ENCODE results near the gene TAAR9.
A peak's percentile ranks its signal among the peaks of the same experiment; 100 is the strongest.

Gene TAAR9

GRCh38 chr6:132537977-132538376 is at the start of gene TAAR9:
TSS of gene TAAR9 (plus strand) at chr6:132538277. CDS start at chr6:132538290, 13 bp downstream.
- FAIRE-seq, result no peak

- no peak for FAIRE-seq
Measured at GRCh38 chr6:132489376-132489775, 48.7 kb upstream of the TAAR9 start.

- no peak for FAIRE-seq
Measured at GRCh38 chr6:132490024-132490423, 48.1 kb upstream of the TAAR9 start.

- no peak for FAIRE-seq
Measured at GRCh38 chr6:132490478-132491204, 47.4 kb upstream of the TAAR9 start.

GRCh38 chr6:132491303-132491702 is 46.8 kb upstream of the TAAR9 start:
- no peak for FAIRE-seq

- no peak for FAIRE-seq
Measured at GRCh38 chr6:132491881-132492280, 46.2 kb upstream of the TAAR9 start.

GRCh38 chr6:132494954-132495353 is 43.1 kb upstream of the TAAR9 start:
- no peak for FAIRE-seq

- FAIRE-seq, result no peak
Measured at GRCh38 chr6:132495604-132496079, 42.4 kb upstream of the TAAR9 start.

GRCh38 chr6:132496519-132497180 is 41.4 kb upstream of the TAAR9 start:
- no peak for FAIRE-seq

GRCh38 chr6:132498638-132499037 is 39.4 kb upstream of the TAAR9 start:
- no peak for FAIRE-seq

- FAIRE-seq, result no peak
Measured at GRCh38 chr6:132499757-132500156, 38.3 kb upstream of the TAAR9 start.

GRCh38 chr6:132504757-132505156 is 33.3 kb upstream of the TAAR9 start:
- FAIRE-seq, result no peak

GRCh38 chr6:132505158-132505557 is 32.9 kb upstream of the TAAR9 start:
- no peak for FAIRE-seq

GRCh38 chr6:132506461-132506860 is 31.6 kb upstream of the TAAR9 start:
- no peak for FAIRE-seq

- FAIRE-seq, result no peak
Measured at GRCh38 chr6:132506869-132507808, 30.9 kb upstream of the TAAR9 start.

GRCh38 chr6:132511210-132511830 is 26.8 kb upstream of the TAAR9 start:
- no peak for FAIRE-seq

GRCh38 chr6:132511831-132512220 is 26.3 kb upstream of the TAAR9 start:
- FAIRE-seq, result no peak

GRCh38 chr6:132512342-132512637 is 25.8 kb upstream of the TAAR9 start:
- peak; percentile 74 for FAIRE-seq

GRCh38 chr6:132512638-132513632 is 25.1 kb upstream of the TAAR9 start, which contains the start of gene STX7:
TSS of gene STX7 (minus strand) at chr6:132513116. CDS start at chr6:132503530, 9,586 bp downstream.
- no peak for FAIRE-seq

- FAIRE-seq, result no peak
Measured at GRCh38 chr6:132513831-132514545, 24.1 kb upstream of the TAAR9 start.

- FAIRE-seq, result no peak
Measured at GRCh38 chr6:132515386-132515785, 22.7 kb upstream of the TAAR9 start.
